PC-3 (cell line): ENCODE results near the gene FOLR1. TPM values are rescaled to one million over a fixed set of nuclear protein-coding genes. Genes with fewer than 3 reads are reported as not detected.
"Not testable (repeated sequence)": the region's sequence is repeated elsewhere in the genome, so short reads cannot be mapped to it uniquely, and the experiment has no call there.

Source experiments
- ATAC-seq: fragments of 200-7000 bp; cut with Tn5 transposase; 2 replicates; pipeline ENCODE4 v1.9.1; 2020; ENCODE audit warnings: mild to moderate bottlenecking, moderate library complexity
- Bru-seq: library from RNA; stranded (reverse); fragments of 400-500 nt; gene quantifications from one replicate; lab custom pipeline; 2021; lab: Mats Ljungman, UMichigan
- BruChase-seq, 2 experiments: library from RNA; stranded (reverse); fragments of 400-500 nt; gene quantifications; one replicate each; lab custom pipeline; 2021; lab: Mats Ljungman, UMichigan
- BruUV-seq: library from RNA; stranded (reverse); fragments of 400-500 nt; replicated peaks from 2 replicates; lab custom pipeline; 2021; lab: Mats Ljungman, UMichigan
- CTCF ChIA-PET: fragments of 300-600 bp; sonication (Branson Sonifier 250); formaldehyde crosslinking; loops from one replicate; lab custom pipeline; 2022; ENCODE audit warnings: antibody characterized with exemption; lab: Charles Lee
- POLR2A ChIA-PET: fragments of 300-600 bp; sonication (Branson Sonifier 250); formaldehyde crosslinking; loops from one replicate; lab custom pipeline; 2022; ENCODE audit warnings: antibody characterized with exemption; ENCODE audit not compliant: unreplicated experiment; lab: Charles Lee
- DNase-seq: peaks from one replicate; pipeline ENCODE4 v3.0.0-alpha.2; 2015
- H2AFZ ChIP-seq: fragments of 300-600 bp; sonication (generic); 2 replicates; pipeline ENCODE4 v1.6.0; 2016; ENCODE audit warnings: antibody characterized with exemption, low read length
- H3F3A ChIP-seq: fragments of 300-600 bp; sonication (generic); one replicate; pipeline ENCODE4 v1.6.0; 2017; ENCODE audit warnings: antibody characterized with exemption, low read length, control low read depth, mild to moderate bottlenecking; ENCODE audit not compliant: unreplicated experiment
- H3K27ac ChIP-seq: fragments of 300-600 bp; sonication (generic); 2 replicates; pipeline ENCODE4 v1.5.1; 2016; ENCODE audit warnings: mild to moderate bottlenecking, low read length
- H3K27me3 ChIP-seq: fragments of 300-600 bp; sonication (generic); 2 replicates; pipeline ENCODE4 v1.6.1; 2016; ENCODE audit warnings: low read length, mixed read lengths
- H3K36me3 ChIP-seq: fragments of 300-600 bp; sonication (generic); 2 replicates; pipeline ENCODE4 v1.6.1; 2016; ENCODE audit warnings: low read depth, mixed run types, low read length, mixed read lengths
- H3K4me1 ChIP-seq: fragments of 300-600 bp; sonication (generic); 2 replicates; pipeline ENCODE4 v1.5.1; 2016; ENCODE audit warnings: low read length; ENCODE audit not compliant: insufficient read depth
- H3K4me2 ChIP-seq: fragments of 300-600 bp; sonication (generic); 2 replicates; pipeline ENCODE4 v1.6.0; 2016; ENCODE audit warnings: low read length
- H3K4me3 ChIP-seq: fragments of 300-600 bp; sonication (generic); 2 replicates; pipeline ENCODE4 v1.5.1; 2016; ENCODE audit warnings: mild to moderate bottlenecking, low read length, mixed read lengths
- H3K79me2 ChIP-seq: fragments of 300-600 bp; sonication (generic); 2 replicates; pipeline ENCODE4 v1.6.1; 2017; ENCODE audit warnings: low read length, mixed read lengths
- H3K9ac ChIP-seq: fragments of 300-600 bp; sonication (generic); 2 replicates; pipeline ENCODE4 v1.6.0; 2016; ENCODE audit warnings: mild to moderate bottlenecking, low read length
- H3K9me2 ChIP-seq: fragments of 300-600 bp; sonication (generic); replicated peaks from 2 replicates; pipeline ENCODE4 v1.6.1; 2016; ENCODE audit warnings: mixed run types, low read length, mixed read lengths
- H3K9me3 ChIP-seq: fragments of 300-600 bp; sonication (generic); 2 replicates; pipeline ENCODE4 v1.6.1; 2016; ENCODE audit warnings: low read length, mixed read lengths
- H4K20me1 ChIP-seq: fragments of 300-600 bp; sonication (generic); 2 replicates; pipeline ENCODE4 v1.6.1; 2016; ENCODE audit warnings: low read length, mixed read lengths
- CTCF ChIP-seq: fragments of 300-600 bp; sonication (generic); conservative IDR thresholded peaks from 2 replicates; pipeline ENCODE4 v1.5.1; 2017; ENCODE audit warnings: antibody characterized with exemption, low read depth, mild to moderate bottlenecking, low read length
- EZH2 ChIP-seq: fragments of 300-600 bp; sonication (generic); IDR thresholded peaks from one replicate; pipeline ENCODE4 v1.6.1; 2017; ENCODE audit warnings: antibody characterized with exemption, mild to moderate bottlenecking, low read length; ENCODE audit not compliant: unreplicated experiment
- EZH2phosphoT487 ChIP-seq: fragments of 300-600 bp; sonication (generic); IDR thresholded peaks from 2 replicates; pipeline ENCODE4 v1.6.1; 2018; ENCODE audit warnings: mild to moderate bottlenecking, antibody characterized with exemption, low read length, borderline replicate concordance
- intact Hi-C: fragments of 100-400 bp; cut with micrococcal nuclease; formaldehyde crosslinking; loops from 2 replicates; pipeline ENCODE4 v1.9.0; 2023
- long read RNA-seq: library from polyadenylated mRNA; unstranded; transcript quantifications from one replicate; pipeline ENCODE4 v2.0.0, GENCODE V29; 2021; ENCODE audit not compliant: unreplicated experiment
- total RNA-seq: library from RNA; depleted of rRNA; stranded (reverse); fragments of >200 nt; gene quantifications from 2 replicates; pipeline ENCODE4 v1.2.3, GENCODE V29; 2014; rRNA removed

Gene FOLR1
- total RNA-seq (0.36 TPM in 1 of 2 replicates, not detected in the other), Bru-seq, nascent RNA (percentile 13 among the genes with signal in this experiment), BruChase-seq, experiment 1, labeled RNA remaining after a 6-hour chase (not detected), BruChase-seq, experiment 2, labeled RNA remaining after a 2-hour chase (not detected)
- long read RNA-seq: 0 reads

- Histone ChIP-seq H3K27ac (no peak within 1 kb of the TSS), H3K9me2 (no peaks in the 10 kb centered on the region), H3K4me3 (no peak within 1 kb of the TSS), H3K27me3 (no peaks in the 10 kb centered on the region), H3K36me3 (no peaks in the 10 kb centered on the region), H3K4me1 (peaks cover 5% of the 10 kb centered on the region; the same call in 1 of the 2 replicates), H3K79me2 (no peaks in the 10 kb centered on the region), H4K20me1 (no peaks in the 10 kb centered on the region), H2AFZ (no peak within 1 kb of the TSS; the same call in 1 of the 2 replicates), H3K4me2 (no peak within 1 kb of the TSS), H3K9ac (no peak within 1 kb of the TSS), H3K9me3 (no peaks in the 10 kb centered on the region), H3F3A (no peaks in the 10 kb centered on the region)
- no TSS peak for BruUV-seq
- TF ChIP-seq CTCF: no peak
- TF ChIP-seq EZH2phosphoT487: no peak
- TF ChIP-seq EZH2: no peak
- intact Hi-C loops: no loop called here
- POLR2A ChIA-PET: no interaction called here
- DNase-seq (peak; percentile 44), ATAC-seq (peak; percentile 45; the same call in 1 of the 2 replicates)
- CTCF ChIA-PET: no interaction called here
These were observed at the start of gene FOLR1 for GRCh38 chr11:72191961-72192381. TSS of gene FOLR1 (plus strand) at chr11:72192140. CDS start at chr11:72192174, 34 bp downstream.

- BruUV-seq, H3K79me2 ChIP-seq, H4K20me1 ChIP-seq, H2AFZ ChIP-seq, H3F3A ChIP-seq, POLR2A ChIA-PET, DNase-seq, H3K9ac ChIP-seq, H3K36me3 ChIP-seq, H3K4me2 ChIP-seq, ATAC-seq, H3K27ac ChIP-seq, H3K9me2 ChIP-seq, H3K9me3 ChIP-seq, H3K4me3 ChIP-seq, H3K27me3 ChIP-seq: not testable (repeated sequence)
- CTCF ChIA-PET: interaction anchor here (0.7 kb wide), 1 partner anchor 38 kb away, joined by 3 read pairs; no protein-coding TSS in a partner anchor
- H3K4me1 ChIP-seq: peaks cover 18% of the 10 kb centered on the region; the same call in 1 of the 2 replicates
- intact Hi-C loops: loop anchor here (5.0 kb wide), 1 partner anchor 160 kb away; no protein-coding TSS in a partner anchor
These were observed 49.4 kb upstream of the FOLR1 start for GRCh38 chr11:72142543-72142942.

GRCh38 chr11:72144807-72145565, 47.0 kb upstream of the FOLR1 start:
- POLR2A ChIA-PET: no interaction called here
- no peaks in the 10 kb centered on the region for H3K36me3 ChIP-seq
- no peak overlapping the region for H2AFZ ChIP-seq
- no peak overlapping the region for H3K4me2 ChIP-seq
- DNase-seq: peak; percentile 67
- H3K9me3 ChIP-seq: no peaks in the 10 kb centered on the region
- intact Hi-C loops: loop anchor here (1.0 to 5.0 kb wide), 2 partner anchors 120 to 163 kb away; no protein-coding TSS in a partner anchor
- no peaks in the 10 kb centered on the region for H3F3A ChIP-seq
- BruUV-seq: no TSS peak
- H3K27ac ChIP-seq: no peak overlapping the region
- no peaks in the 10 kb centered on the region for H3K79me2 ChIP-seq
- H3K9ac ChIP-seq: no peak overlapping the region
- no peaks in the 10 kb centered on the region for H3K9me2 ChIP-seq
- H3K27me3 ChIP-seq: no peaks in the 10 kb centered on the region
- CTCF ChIA-PET: interaction anchor here (0.6 to 1.2 kb wide), 3 partner anchors 44 to 286 kb away, joined by 3 read pairs; no protein-coding TSS in a partner anchor
- H3K4me1 ChIP-seq: peaks cover 18% of the 10 kb centered on the region; the same call in 1 of the 2 replicates
- H3K4me3 ChIP-seq: no peak overlapping the region
- ATAC-seq: no peak
- no peaks in the 10 kb centered on the region for H4K20me1 ChIP-seq
- TF ChIP-seq CTCF (no peak), EZH2phosphoT487 (no peak), EZH2 (no peak)
